GM12864 (cell line): ENCODE data around the gene GCAT.

Experiments used
- DNase-seq: peaks from one replicate; pipeline ENCODE4 v3.0.0-alpha.2; 2011; ENCODE audit warnings: low read depth
- H3K4me3 ChIP-seq: 2 replicates; pipeline ENCODE4 v1.5.1; 2011; ENCODE audit warnings: mild to moderate bottlenecking, low read depth, low read length, control low read depth
- TF ChIP-seq, protein P1 (sequence below): IDR thresholded peaks from 2 replicates; pipeline ENCODE4 v1.5.1; 2011; ENCODE audit warnings: low read depth, mild to moderate bottlenecking, moderate library complexity, low read length, control low read depth, inconsistent platforms; ENCODE audit errors: missing control alignments

GCAT gene

GRCh38 chr22:37860796-37861421 is 53.2 kb downstream of the GCAT start:
- no peak for DNase-seq
- no peak overlapping the region for H3K4me3 ChIP-seq
- TF ChIP-seq, protein P1, sequence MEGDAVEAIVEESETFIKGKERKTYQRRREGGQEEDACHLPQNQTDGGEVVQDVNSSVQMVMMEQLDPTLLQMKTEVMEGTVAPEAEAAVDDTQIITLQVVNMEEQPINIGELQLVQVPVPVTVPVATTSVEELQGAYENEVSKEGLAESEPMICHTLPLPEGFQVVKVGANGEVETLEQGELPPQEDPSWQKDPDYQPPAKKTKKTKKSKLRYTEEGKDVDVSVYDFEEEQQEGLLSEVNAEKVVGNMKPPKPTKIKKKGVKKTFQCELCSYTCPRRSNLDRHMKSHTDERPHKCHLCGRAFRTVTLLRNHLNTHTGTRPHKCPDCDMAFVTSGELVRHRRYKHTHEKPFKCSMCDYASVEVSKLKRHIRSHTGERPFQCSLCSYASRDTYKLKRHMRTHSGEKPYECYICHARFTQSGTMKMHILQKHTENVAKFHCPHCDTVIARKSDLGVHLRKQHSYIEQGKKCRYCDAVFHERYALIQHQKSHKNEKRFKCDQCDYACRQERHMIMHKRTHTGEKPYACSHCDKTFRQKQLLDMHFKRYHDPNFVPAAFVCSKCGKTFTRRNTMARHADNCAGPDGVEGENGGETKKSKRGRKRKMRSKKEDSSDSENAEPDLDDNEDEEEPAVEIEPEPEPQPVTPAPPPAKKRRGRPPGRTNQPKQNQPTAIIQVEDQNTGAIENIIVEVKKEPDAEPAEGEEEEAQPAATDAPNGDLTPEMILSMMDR = no peak

GRCh38 chr22:37862570-37863325 is 55.0 kb downstream of the GCAT start:
- no peak for DNase-seq
- TF ChIP-seq, protein P1 = no peak
- no peak overlapping the region for H3K4me3 ChIP-seq

DNA sequence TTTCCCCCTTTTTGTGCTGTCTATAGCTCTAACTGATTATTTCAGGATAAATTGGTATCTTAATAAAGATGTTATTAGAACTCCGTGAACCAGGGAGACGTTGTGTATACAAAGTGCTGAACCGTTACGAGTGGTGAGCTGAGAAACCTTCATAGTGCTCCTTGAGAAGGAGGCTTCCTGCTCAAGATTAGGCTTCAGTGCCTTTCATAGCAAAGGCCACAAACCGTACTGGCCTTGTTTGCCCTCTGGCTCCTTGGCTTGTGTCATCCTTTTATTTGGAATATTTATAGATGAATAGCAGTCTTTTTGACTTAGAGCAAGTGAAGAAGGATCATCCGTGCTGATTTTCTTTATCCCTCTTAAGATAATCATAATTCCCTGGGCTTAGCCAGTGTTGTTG is 57.8 kb downstream of the GCAT start:
- DNase-seq = no peak
- H3K4me3 ChIP-seq = no peak overlapping the region
- TF ChIP-seq, protein P1 = no peak
